Upper lobe of left lung (tissue), 6 donors: ENCODE data around the gene ADPRH. TPM values are rescaled to one million over a fixed set of nuclear protein-coding genes. Genes with fewer than 3 reads are reported as not detected.
"Not testable (repeated sequence)": the region's sequence is repeated elsewhere in the genome, so short reads cannot be mapped to it uniquely, and the experiment has no call there.

Experiments used
- ATAC-seq, 2 donors: fragments of 200-7000 bp; cut with Tn5 transposase; one replicate each; pipeline ENCODE4 v1.9.1; 2022; ENCODE audit warnings: mild to moderate bottlenecking in 2 of 2, moderate library complexity in 2 of 2; ENCODE audit not compliant: low FRiP score in 2 of 2
- DNase-seq, 2 donors: peaks; one replicate each; pipeline ENCODE4 v3.0.0-alpha.2; 2019 to 2020
- H3K27ac ChIP-seq, 4 donors: fragments of 200-600 bp; sonication (generic); one replicate each; pipeline ENCODE4 v1.5.1; 2016 to 2019
- H3K27me3 ChIP-seq, 4 donors: fragments of 200-600 bp; sonication (generic); one replicate each; pipeline ENCODE4 v1.5.1; 2017 to 2019
- H3K36me3 ChIP-seq, 4 donors: fragments of 200-600 bp; sonication (generic); one replicate each; pipeline ENCODE4 v1.5.1; 2016 to 2019
- H3K4me1 ChIP-seq, 4 donors: fragments of 200-600 bp; sonication (generic); one replicate each; pipeline ENCODE4 v1.5.1; 2018 to 2019
- H3K4me3 ChIP-seq, 4 donors: fragments of 200-600 bp; sonication (generic); one replicate each; pipeline ENCODE4 v1.5.1; 2017 to 2019; ENCODE audit warnings: mild to moderate bottlenecking in 2 of 4, moderate library complexity in 1 of 4
- H3K9me3 ChIP-seq, 4 donors: fragments of 200-600 bp; sonication (generic); one replicate each; pipeline ENCODE4 v1.5.1; 2018 to 2019
- EP300 ChIP-seq, 4 donors: sonication (generic); formaldehyde crosslinking; IDR thresholded peaks; one replicate each; pipeline ENCODE4 v1.5.1; 2017; ENCODE audit warnings: antibody characterized with exemption in 4 of 4, control low read depth in 2 of 4
- POLR2A ChIP-seq, 4 donors: fragments of 450-650 bp; IDR thresholded peaks; one replicate each; pipeline ENCODE4 v1.5.1; 2016 to 2017; ENCODE audit warnings: antibody characterized with exemption in 4 of 4, mild to moderate bottlenecking in 2 of 4
- POLR2AphosphoS5 ChIP-seq, 2 donors: sonication (generic); formaldehyde crosslinking; IDR thresholded peaks; one replicate each; pipeline ENCODE4 v1.5.1; 2017; ENCODE audit warnings: antibody characterized with exemption in 2 of 2
- WGBS, 2 donors: methylation state at CpG; one replicate each; pipeline ENCODE4 v1.1.5; 2017 to 2018; 5-methylcytosine and 5-hydroxymethylcytosine counted together
- total RNA-seq, 6 donors: library from RNA; depleted of rRNA in 4 of 6; stranded (reverse); fragments of >200 nt in 4 of 6; gene quantifications; one replicate each; pipeline versions ENCODE4 v1.1.0 to v1.2.1, GENCODE V29; 2016 to 2021
- TF ChIP-seq, protein P1 (sequence below), 6 experiments: fragments of 450-650 bp in 4 of 6; fragments of 200-600 bp in 2 of 6; sonication (generic) in 2 of 6; IDR thresholded peaks; one replicate each; pipeline ENCODE4 v1.5.1; 2016 to 2019; ENCODE audit warnings: antibody characterized with exemption in 6 of 6
- donor health status: DM: no; HTN: no; CAD: no; lungs with moderate emphysema.
- donor health status: DM: no; HTN: yes; CAD: no; lungs with severe emphysema.

The ADPRH gene
- total RNA-seq, 6 donors from 2014 or later = 18.9 to 33.8 (median 25.1) TPM

DNA sequence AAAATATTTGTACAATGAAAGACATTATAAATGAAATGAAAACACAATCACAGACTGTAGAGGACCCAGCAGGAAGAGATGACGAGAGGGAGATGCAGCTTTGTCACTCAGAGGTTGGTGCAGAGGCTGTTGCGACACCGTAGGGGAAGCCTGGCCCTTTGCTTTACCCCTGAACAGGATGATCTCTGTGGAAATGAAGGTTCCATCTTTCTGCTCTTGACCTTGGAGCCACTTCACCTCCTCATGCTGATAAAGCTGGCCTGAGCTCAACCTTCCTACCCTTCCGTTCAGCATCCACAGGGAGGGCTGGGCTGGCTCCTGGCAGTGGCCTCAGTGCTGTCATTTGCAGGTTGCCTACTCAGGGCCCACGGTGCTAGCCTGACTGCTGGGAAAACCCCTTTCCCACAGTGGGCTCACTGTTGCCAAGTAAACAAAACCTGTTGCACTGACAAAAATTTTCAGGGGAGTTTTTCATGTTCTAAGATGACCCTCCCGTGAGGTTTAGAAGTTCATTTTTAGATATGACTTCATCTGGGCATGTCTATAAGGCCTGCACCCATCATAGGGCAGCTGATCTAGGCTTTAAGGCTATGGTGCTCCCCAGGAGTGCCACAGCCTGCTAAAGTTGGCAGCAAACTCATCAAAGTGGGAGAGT lies 16.9 kb upstream of the ADPRH start:
- Histone ChIP-seq H3K4me1 (peaks cover 0 to 3% (median 0%) of the 10 kb centered on the region in 4 donors), H3K9me3 (no peaks in the 10 kb centered on the region), H3K27me3 (no peaks in the 10 kb centered on the region), H3K36me3 (no peaks in the 10 kb centered on the region), H3K27ac (no peak overlapping the region), H3K4me3 (no peak overlapping the region)
- ATAC-seq = peak; percentile 49 to 61
- peak in 1 of 2 donors; percentile 52 for DNase-seq
- TF ChIP-seq POLR2A (IDR thresholded peaks at IDR 0.05) = no peak
- no peak for TF ChIP-seq EP300 (IDR thresholded peaks at IDR 0.05)
- TF ChIP-seq, protein P1, sequence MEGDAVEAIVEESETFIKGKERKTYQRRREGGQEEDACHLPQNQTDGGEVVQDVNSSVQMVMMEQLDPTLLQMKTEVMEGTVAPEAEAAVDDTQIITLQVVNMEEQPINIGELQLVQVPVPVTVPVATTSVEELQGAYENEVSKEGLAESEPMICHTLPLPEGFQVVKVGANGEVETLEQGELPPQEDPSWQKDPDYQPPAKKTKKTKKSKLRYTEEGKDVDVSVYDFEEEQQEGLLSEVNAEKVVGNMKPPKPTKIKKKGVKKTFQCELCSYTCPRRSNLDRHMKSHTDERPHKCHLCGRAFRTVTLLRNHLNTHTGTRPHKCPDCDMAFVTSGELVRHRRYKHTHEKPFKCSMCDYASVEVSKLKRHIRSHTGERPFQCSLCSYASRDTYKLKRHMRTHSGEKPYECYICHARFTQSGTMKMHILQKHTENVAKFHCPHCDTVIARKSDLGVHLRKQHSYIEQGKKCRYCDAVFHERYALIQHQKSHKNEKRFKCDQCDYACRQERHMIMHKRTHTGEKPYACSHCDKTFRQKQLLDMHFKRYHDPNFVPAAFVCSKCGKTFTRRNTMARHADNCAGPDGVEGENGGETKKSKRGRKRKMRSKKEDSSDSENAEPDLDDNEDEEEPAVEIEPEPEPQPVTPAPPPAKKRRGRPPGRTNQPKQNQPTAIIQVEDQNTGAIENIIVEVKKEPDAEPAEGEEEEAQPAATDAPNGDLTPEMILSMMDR (IDR thresholded peaks at IDR 0.05) = no peak
- TF ChIP-seq POLR2AphosphoS5 (IDR thresholded peaks at IDR 0.05) = no peak
- 64% methylated on average over 5 to 6 of the region's 6 CpGs for WGBS, 2 donors

GRCh38 chr3:119563334-119563733 lies 16.0 kb upstream of the ADPRH start:
- not testable (repeated sequence) for H3K36me3 ChIP-seq, H3K4me3 ChIP-seq, H3K9me3 ChIP-seq, H3K27me3 ChIP-seq, ATAC-seq, DNase-seq, H3K27ac ChIP-seq, H3K4me1 ChIP-seq
- 77 to 96% methylated on average over 2 of the region's 2 CpGs for WGBS, 2 donors

DNA sequence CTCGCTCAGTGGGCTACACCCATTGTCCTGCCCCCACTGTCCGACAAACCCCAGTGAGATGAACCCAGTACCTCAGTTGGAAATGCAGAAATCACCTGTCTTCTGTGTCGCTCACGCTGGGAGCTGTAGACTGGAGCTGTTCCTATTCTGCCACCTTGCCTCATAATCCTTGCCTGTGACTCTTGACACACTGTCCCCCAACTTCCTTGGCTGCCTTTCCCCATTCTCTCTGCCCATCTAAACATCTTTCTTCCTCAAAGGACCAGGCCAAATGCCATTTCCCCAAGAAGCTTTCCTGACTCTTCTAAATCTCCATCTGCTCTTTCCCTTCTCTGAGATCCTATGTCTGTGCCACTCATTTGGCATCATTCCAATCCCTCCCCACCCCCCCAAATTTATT lies 10.1 kb upstream of the ADPRH start:
- Histone ChIP-seq H3K9me3 (no peaks in the 10 kb centered on the region), H3K4me1 (peaks cover 7 to 11% (median 10%) of the 10 kb centered on the region in 4 donors), H3K36me3 (no peaks in the 10 kb centered on the region), H3K27ac (peak overlapping the region in 2 of 4 donors; percentile 21 to 75), H3K4me3 (no peak overlapping the region), H3K27me3 (no peaks in the 10 kb centered on the region)
- ATAC-seq = peak in 1 of 2 donors; percentile 36
- 84 to 86% methylated on average over 4 of the region's 4 CpGs for WGBS, 2 donors
- no peak for TF ChIP-seq POLR2AphosphoS5 (IDR thresholded peaks at IDR 0.05)
- no peak for TF ChIP-seq POLR2A (IDR thresholded peaks at IDR 0.05)
- TF ChIP-seq, protein P1 (IDR thresholded peaks at IDR 0.05) = no peak
- TF ChIP-seq EP300 (IDR thresholded peaks at IDR 0.05) = no peak
- no peak for DNase-seq

DNA sequence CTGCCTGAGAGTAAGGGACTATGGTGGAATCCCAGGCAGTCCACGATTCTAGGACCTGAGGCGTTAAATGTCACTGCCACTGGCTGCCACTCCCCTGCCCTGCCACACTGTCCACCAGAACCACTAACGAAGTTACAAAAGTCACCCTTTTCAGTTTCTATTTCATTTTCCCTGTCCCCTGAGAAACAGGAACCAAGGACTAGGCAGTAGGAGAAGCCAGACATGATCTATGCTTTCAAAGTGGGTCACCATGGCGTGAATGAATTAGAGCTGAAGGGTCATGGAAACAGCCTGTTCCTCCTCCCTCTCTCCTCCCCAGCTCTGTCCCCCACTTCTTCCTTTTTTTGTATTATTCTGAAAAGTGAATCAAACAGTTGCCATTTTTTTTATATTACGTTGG lies 9.1 kb upstream of the ADPRH start:
- Histone ChIP-seq H3K9me3 (no peaks in the 10 kb centered on the region), H3K4me1 (peaks cover 7 to 11% (median 10%) of the 10 kb centered on the region in 4 donors), H3K27me3 (no peaks in the 10 kb centered on the region), H3K4me3 (no peak overlapping the region), H3K27ac (peak overlapping the region; percentile 53 to 75 (median 58)), H3K36me3 (no peaks in the 10 kb centered on the region)
- 69 to 76% methylated on average over 5 of the region's 5 CpGs for WGBS, 2 donors
- DNase-seq (no peak), ATAC-seq (peak; percentile 78 to 94)
- no peak for TF ChIP-seq POLR2AphosphoS5 (IDR thresholded peaks at IDR 0.05)
- peak in 1 of 4 donors; percentile 6 for TF ChIP-seq EP300 (IDR thresholded peaks at IDR 0.05)
- TF ChIP-seq, protein P1 (IDR thresholded peaks at IDR 0.05) = no peak
- TF ChIP-seq POLR2A (IDR thresholded peaks at IDR 0.05) = peak in 1 of 4 donors; percentile 28

DNA sequence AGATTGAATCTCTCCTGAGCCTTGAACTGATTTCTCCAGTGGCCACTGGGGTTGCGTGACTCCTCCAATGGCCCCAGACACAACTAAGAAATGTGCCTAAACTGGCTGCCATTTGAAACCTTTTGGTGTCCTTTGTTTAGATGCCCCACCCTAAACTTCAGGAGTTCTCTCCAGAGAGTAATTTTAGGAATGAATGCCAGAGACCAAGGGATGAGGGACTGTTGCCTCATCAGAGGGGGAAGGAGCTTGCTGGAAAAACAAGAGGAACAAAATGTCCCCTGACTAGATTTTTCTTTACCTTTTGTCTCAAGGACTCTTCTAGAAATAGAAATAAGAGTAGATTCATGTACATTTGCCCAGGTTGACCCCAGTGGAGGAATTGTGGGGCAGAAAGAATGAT lies 8.1 kb upstream of the ADPRH start:
- ATAC-seq (no peak), DNase-seq (no peak)
- H3K4me1 ChIP-seq = peaks cover 7 to 11% (median 10%) of the 10 kb centered on the region in 4 donors
- H3K27ac ChIP-seq = peak overlapping the region; percentile 53 to 75 (median 64)
- no peak overlapping the region for H3K4me3 ChIP-seq
- no peaks in the 10 kb centered on the region for H3K27me3 ChIP-seq
- no peaks in the 10 kb centered on the region for H3K9me3 ChIP-seq
- no peaks in the 10 kb centered on the region for H3K36me3 ChIP-seq
- WGBS, 2 donors = 89 to 90% methylated on average over 1 of the region's 1 CpG
- TF ChIP-seq POLR2A (IDR thresholded peaks at IDR 0.05) = no peak
- peak in 1 of 4 donors; percentile 89 for TF ChIP-seq EP300 (IDR thresholded peaks at IDR 0.05)
- TF ChIP-seq, protein P1 (IDR thresholded peaks at IDR 0.05) = no peak
